PC-3 (cell line): ENCODE measurements around the gene COL13A1.
A peak's percentile ranks its signal among the peaks of the same experiment; 100 is the strongest.

Source experiments
- CTCF ChIP-seq: fragments of 300-600 bp; sonication (generic); conservative IDR thresholded peaks from 2 replicates; pipeline ENCODE4 v1.5.1; 2017; ENCODE audit warnings: antibody characterized with exemption, low read depth, mild to moderate bottlenecking, low read length
- EZH2 ChIP-seq: fragments of 300-600 bp; sonication (generic); IDR thresholded peaks from one replicate; pipeline ENCODE4 v1.6.1; 2017; ENCODE audit warnings: antibody characterized with exemption, mild to moderate bottlenecking, low read length; ENCODE audit not compliant: unreplicated experiment
- EZH2phosphoT487 ChIP-seq: fragments of 300-600 bp; sonication (generic); IDR thresholded peaks from 2 replicates; pipeline ENCODE4 v1.6.1; 2018; ENCODE audit warnings: mild to moderate bottlenecking, antibody characterized with exemption, low read length, borderline replicate concordance

GRCh38 chr10:69885379-69886013 is 83.8 kb downstream of the COL13A1 start:
- TF ChIP-seq CTCF (peak; percentile 64), EZH2phosphoT487 (no peak), EZH2 (no peak)
